ENCODE data around the gene HOPX.

DNA sequence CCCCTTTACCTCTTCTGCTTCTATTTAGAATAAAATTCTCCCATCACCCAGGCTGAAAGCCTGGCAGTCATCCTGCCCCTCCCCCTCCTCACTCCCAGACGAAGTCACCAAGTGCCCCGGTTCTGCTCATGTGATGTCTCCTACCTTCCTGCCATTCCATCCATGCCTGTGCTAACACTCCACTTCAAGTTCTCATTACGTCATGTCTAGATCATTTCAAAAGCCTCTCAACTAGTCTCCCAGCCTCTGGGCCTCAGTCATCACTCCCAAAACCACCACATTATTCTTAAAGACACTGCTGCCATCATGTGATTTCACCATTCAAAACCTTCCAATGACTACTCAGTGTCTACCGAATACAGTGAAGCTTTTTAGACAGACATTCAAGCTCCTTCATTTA, 17.2 kb upstream of the HOPX start:
- TF ChIP-seq POLR2AphosphoS5 (IDR thresholded peaks at IDR 0.05), result no peak
- TF ChIP-seq, protein P1, sequence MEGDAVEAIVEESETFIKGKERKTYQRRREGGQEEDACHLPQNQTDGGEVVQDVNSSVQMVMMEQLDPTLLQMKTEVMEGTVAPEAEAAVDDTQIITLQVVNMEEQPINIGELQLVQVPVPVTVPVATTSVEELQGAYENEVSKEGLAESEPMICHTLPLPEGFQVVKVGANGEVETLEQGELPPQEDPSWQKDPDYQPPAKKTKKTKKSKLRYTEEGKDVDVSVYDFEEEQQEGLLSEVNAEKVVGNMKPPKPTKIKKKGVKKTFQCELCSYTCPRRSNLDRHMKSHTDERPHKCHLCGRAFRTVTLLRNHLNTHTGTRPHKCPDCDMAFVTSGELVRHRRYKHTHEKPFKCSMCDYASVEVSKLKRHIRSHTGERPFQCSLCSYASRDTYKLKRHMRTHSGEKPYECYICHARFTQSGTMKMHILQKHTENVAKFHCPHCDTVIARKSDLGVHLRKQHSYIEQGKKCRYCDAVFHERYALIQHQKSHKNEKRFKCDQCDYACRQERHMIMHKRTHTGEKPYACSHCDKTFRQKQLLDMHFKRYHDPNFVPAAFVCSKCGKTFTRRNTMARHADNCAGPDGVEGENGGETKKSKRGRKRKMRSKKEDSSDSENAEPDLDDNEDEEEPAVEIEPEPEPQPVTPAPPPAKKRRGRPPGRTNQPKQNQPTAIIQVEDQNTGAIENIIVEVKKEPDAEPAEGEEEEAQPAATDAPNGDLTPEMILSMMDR (IDR thresholded peaks at IDR 0.05), result no peak
